Chondrocyte (in vitro differentiated cells): ENCODE data around the gene AMER2. TPM values are rescaled to one million over a fixed set of nuclear protein-coding genes. Genes with fewer than 3 reads are reported as not detected.

Experiments
- DNase-seq: peaks from one replicate; pipeline ENCODE4 v3.0.0; 2021; ENCODE audit warnings: mixed read lengths, low spot score
- H3K27ac Mint-ChIP-seq: one replicate; pipeline ENCODE4 v1.8.0; 2021; ENCODE audit warnings: mild to moderate bottlenecking, moderate library complexity, mixed read lengths; ENCODE audit not compliant: unreplicated experiment
- H3K27me3 Mint-ChIP-seq: 2 replicates; pipeline ENCODE4 v1.8.0; 2021; ENCODE audit warnings: low read depth, mixed read lengths
- H3K36me3 Mint-ChIP-seq: 2 replicates; pipeline ENCODE4 v1.8.0; 2021; ENCODE audit warnings: low read depth, mixed read lengths
- H3K4me1 Mint-ChIP-seq: 2 replicates; pipeline ENCODE4 v1.8.0; 2021; ENCODE audit warnings: low read depth, mild to moderate bottlenecking, mixed read lengths
- H3K4me3 Mint-ChIP-seq: one replicate; pipeline ENCODE4 v1.8.0; 2021; ENCODE audit warnings: mild to moderate bottlenecking, moderate library complexity, mixed read lengths; ENCODE audit not compliant: unreplicated experiment
- H3K9me3 Mint-ChIP-seq: 2 replicates; pipeline ENCODE4 v1.8.0; 2021; ENCODE audit warnings: low read depth, mixed read lengths
- total RNA-seq: library from RNA; stranded (reverse); gene quantifications from 3 replicates; pipeline ENCODE4 v1.2.1, GENCODE V29; 2021
- TF ChIP-seq, protein P1 (sequence below): fragments of 200-600 bp; sonication (generic); IDR thresholded peaks from 2 replicates; pipeline ENCODE4 v1.5.0; 2021; ENCODE audit warnings: antibody characterized with exemption, mild to moderate bottlenecking, moderate library complexity

The AMER2 gene
- total RNA-seq, 1 donor from 2014 or later: not detected

DNA sequence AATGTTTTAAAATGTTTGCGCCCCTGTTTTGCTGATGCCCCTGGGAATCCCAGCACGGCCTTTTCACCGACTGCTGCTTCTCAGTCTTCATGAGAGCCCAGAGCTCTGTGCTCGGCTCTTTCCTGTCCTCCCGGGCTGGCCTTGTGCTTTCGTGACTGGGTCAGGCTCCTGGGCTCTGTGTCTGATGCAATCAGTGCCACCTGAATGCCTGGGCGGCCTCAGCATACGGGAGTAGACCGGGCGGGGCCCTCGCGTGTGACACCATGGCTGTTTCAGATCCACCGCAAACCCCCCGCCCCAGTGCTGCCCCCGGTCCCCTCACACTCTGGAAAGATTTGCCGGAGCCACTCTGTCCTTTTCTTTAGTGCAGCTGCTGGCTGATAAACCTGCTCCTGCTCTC is 54.8 kb downstream of the AMER2 start:
- Mint-ChIP-seq H3K36me3 (no peaks in the 10 kb centered on the region), H3K27ac (no peak overlapping the region)

GRCh38 chr13:25116044-25116443 is 56.0 kb downstream of the AMER2 start:
- TF ChIP-seq, protein P1, sequence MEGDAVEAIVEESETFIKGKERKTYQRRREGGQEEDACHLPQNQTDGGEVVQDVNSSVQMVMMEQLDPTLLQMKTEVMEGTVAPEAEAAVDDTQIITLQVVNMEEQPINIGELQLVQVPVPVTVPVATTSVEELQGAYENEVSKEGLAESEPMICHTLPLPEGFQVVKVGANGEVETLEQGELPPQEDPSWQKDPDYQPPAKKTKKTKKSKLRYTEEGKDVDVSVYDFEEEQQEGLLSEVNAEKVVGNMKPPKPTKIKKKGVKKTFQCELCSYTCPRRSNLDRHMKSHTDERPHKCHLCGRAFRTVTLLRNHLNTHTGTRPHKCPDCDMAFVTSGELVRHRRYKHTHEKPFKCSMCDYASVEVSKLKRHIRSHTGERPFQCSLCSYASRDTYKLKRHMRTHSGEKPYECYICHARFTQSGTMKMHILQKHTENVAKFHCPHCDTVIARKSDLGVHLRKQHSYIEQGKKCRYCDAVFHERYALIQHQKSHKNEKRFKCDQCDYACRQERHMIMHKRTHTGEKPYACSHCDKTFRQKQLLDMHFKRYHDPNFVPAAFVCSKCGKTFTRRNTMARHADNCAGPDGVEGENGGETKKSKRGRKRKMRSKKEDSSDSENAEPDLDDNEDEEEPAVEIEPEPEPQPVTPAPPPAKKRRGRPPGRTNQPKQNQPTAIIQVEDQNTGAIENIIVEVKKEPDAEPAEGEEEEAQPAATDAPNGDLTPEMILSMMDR: no peak
- H3K36me3 Mint-ChIP-seq: no peaks in the 10 kb centered on the region
- no peak overlapping the region for H3K4me3 Mint-ChIP-seq
- no peak for DNase-seq
- H3K4me1 Mint-ChIP-seq: no peaks in the 10 kb centered on the region
- no peaks in the 10 kb centered on the region for H3K9me3 Mint-ChIP-seq
- peaks cover 35% of the 10 kb centered on the region for H3K27me3 Mint-ChIP-seq
- H3K27ac Mint-ChIP-seq: no peak overlapping the region

More for the DNA sequence above, 54.8 kb downstream of the AMER2 start:
- peaks cover 7% of the 10 kb centered on the region for H3K9me3 Mint-ChIP-seq
- no peaks in the 10 kb centered on the region for H3K4me1 Mint-ChIP-seq
- H3K4me3 Mint-ChIP-seq: no peak overlapping the region
- peaks cover 33% of the 10 kb centered on the region for H3K27me3 Mint-ChIP-seq
- DNase-seq: no peak
- TF ChIP-seq, protein P1: no peak

DNA sequence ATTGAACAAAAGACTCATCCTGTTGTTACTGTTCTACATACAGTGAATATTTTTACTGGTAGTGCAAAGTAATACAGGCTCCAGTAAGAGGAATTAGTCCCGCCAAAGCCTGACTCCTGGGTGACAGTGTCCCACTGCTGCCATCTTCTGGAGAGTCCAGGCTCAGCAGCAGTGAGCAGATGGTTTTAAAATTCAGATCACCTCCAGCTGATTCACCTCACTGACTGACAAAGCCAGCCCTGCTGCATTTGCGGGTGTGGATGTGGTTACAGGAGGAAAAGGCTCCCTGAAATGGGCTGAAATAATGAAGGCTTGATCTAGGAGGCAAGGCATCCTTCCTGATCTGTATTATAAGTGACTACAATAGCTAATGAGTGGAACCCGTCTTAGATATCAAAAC is 57.9 kb downstream of the AMER2 start:
- no peaks in the 10 kb centered on the region for H3K4me1 Mint-ChIP-seq
- H3K9me3 Mint-ChIP-seq: no peaks in the 10 kb centered on the region
- H3K27me3 Mint-ChIP-seq: peaks cover 46% of the 10 kb centered on the region
- H3K27ac Mint-ChIP-seq: no peak overlapping the region
- H3K4me3 Mint-ChIP-seq: no peak overlapping the region
- no peak for DNase-seq
- TF ChIP-seq, protein P1: peak; percentile 89
- no peaks in the 10 kb centered on the region for H3K36me3 Mint-ChIP-seq

GRCh38 chr13:25112695-25113255 is 59.3 kb downstream of the AMER2 start:
- TF ChIP-seq, protein P1: no peak
- peaks cover 46% of the 10 kb centered on the region for H3K27me3 Mint-ChIP-seq
- no peak overlapping the region for H3K27ac Mint-ChIP-seq
- no peaks in the 10 kb centered on the region for H3K9me3 Mint-ChIP-seq
- H3K4me1 Mint-ChIP-seq: no peaks in the 10 kb centered on the region
- H3K4me3 Mint-ChIP-seq: no peak overlapping the region
- DNase-seq: no peak
- no peaks in the 10 kb centered on the region for H3K36me3 Mint-ChIP-seq

Other genes starting within 250 kb of the AMER2 start
- gene PABPC3, start 76.2 kb downstream of the AMER2 start, total RNA-seq: 0.12 to 0.22 TPM (median 0.18 TPM) in 3 replicates
- gene MTMR6, start 115.2 kb upstream of the AMER2 start, total RNA-seq: 19.8 to 20.8 TPM (median 20.7 TPM) in 3 replicates
- gene NUP58, start 129.3 kb upstream of the AMER2 start, total RNA-seq: 37.7 to 38.4 TPM (median 38.0 TPM) in 3 replicates
- 1.7 to 1.9 TPM (median 1.9 TPM) in 3 replicates for gene ATP8A2, start 199.7 kb upstream of the AMER2 start, total RNA-seq